ENCODE measurements around the gene STAG2. TPM values are rescaled to one million over a fixed set of nuclear protein-coding genes. Genes with fewer than 3 reads are reported as not detected.
"Not testable (repeated sequence)": the region's sequence is repeated elsewhere in the genome, so short reads cannot be mapped to it uniquely, and the experiment has no call there.

The STAG2 gene
- total RNA-seq, 3 donors from 2014 or later, result 60.2 to 91.1 (median 69.5) TPM

- intact Hi-C loops (cut with DNase I, micrococcal nuclease), result no loop called here
- H3K36me3 ChIP-seq (ENCODE audit: low read depth), result no peaks in the 10 kb centered on the region
- TF ChIP-seq CTCF (IDR thresholded peaks at IDR 0.05), result no peak
These were observed 125.7 kb downstream of the STAG2 start for GRCh38 chrX:124087000-124087746.

GRCh38 chrX:124093222-124093621 is 131.7 kb downstream of the STAG2 start:
- intact Hi-C loops (cut with DNase I, micrococcal nuclease), result no loop called here
- ATAC-seq (no peak), DNase-seq (no peak)
- no peak for TF ChIP-seq CTCF (IDR thresholded peaks at IDR 0.05)
- H3K9me3 ChIP-seq, result no peaks in the 10 kb centered on the region
- no peaks in the 10 kb centered on the region for H3K36me3 ChIP-seq (ENCODE audit: low read depth)
- no peaks in the 10 kb centered on the region for H3K4me1 ChIP-seq (ENCODE audit: low read depth)
- H3K4me3 ChIP-seq, result no peak overlapping the region

More at GRCh38 chrX:124087000-124087746, 125.7 kb downstream of the STAG2 start:
- Histone ChIP-seq H3K4me1 (ENCODE audit: low read depth) (no peaks in the 10 kb centered on the region), H3K9me3 (no peaks in the 10 kb centered on the region), H3K4me3 (no peak overlapping the region)
- ATAC-seq (no peak), DNase-seq (no peak)

- intact Hi-C loops (cut with DNase I, micrococcal nuclease), result no loop called here
- no peak for TF ChIP-seq CTCF (IDR thresholded peaks at IDR 0.05)
- Histone ChIP-seq H3K4me3 (no peak overlapping the region), H3K4me1 (ENCODE audit: low read depth) (no peaks in the 10 kb centered on the region), H3K36me3 (ENCODE audit: low read depth) (no peaks in the 10 kb centered on the region), H3K9me3 (no peaks in the 10 kb centered on the region)
- DNase-seq (no peak), ATAC-seq (no peak)
These were observed 135.6 kb downstream of the STAG2 start for GRCh38 chrX:124097116-124097515.

GRCh38 chrX:124098089-124098488 is 136.6 kb downstream of the STAG2 start:
- Histone ChIP-seq H3K36me3 (ENCODE audit: low read depth) (no peaks in the 10 kb centered on the region), H3K4me3 (no peak overlapping the region), H3K4me1 (ENCODE audit: low read depth) (no peaks in the 10 kb centered on the region), H3K9me3 (no peaks in the 10 kb centered on the region)
- intact Hi-C loops (cut with DNase I, micrococcal nuclease), result no loop called here
- no peak for TF ChIP-seq CTCF (IDR thresholded peaks at IDR 0.05)
- ATAC-seq (no peak), DNase-seq (no peak)

GRCh38 chrX:124103966-124104365 is 142.5 kb downstream of the STAG2 start:
- ATAC-seq, result no peak
- H3K9me3 ChIP-seq, result no peaks in the 10 kb centered on the region
- no peak for TF ChIP-seq CTCF (IDR thresholded peaks at IDR 0.05)
- H3K4me3 ChIP-seq, result no peak overlapping the region
- H3K4me1 ChIP-seq (ENCODE audit: low read depth), result no peaks in the 10 kb centered on the region
- no peak for DNase-seq
- intact Hi-C loops (cut with DNase I, micrococcal nuclease), result no loop called here
- H3K36me3 ChIP-seq (ENCODE audit: low read depth), result no peaks in the 10 kb centered on the region

GRCh38 chrX:124104512-124104911 is 143.0 kb downstream of the STAG2 start:
- not testable (repeated sequence) for ATAC-seq

More at GRCh38 chrX:124104512-124104911, 143.0 kb downstream of the STAG2 start:
- H3K4me1 ChIP-seq (ENCODE audit: low read depth); H3K4me3 ChIP-seq; H3K9me3 ChIP-seq; intact Hi-C loops (cut with DNase I, micrococcal nuclease); DNase-seq; H3K36me3 ChIP-seq (ENCODE audit: low read depth): not testable (repeated sequence)

Measured in mucosa of descending colon (tissue), 3 donors.